K562 (cell line): ENCODE results near the gene FOXL3.

Experiments
- CTCF ChIP-seq, 3 experiments: IDR thresholded peaks in 2 of 3; conservative IDR thresholded peaks in 1 of 3; 2 replicates each; pipeline ENCODE4 v1.5.1; 2011 to 2012; ENCODE audit warnings: low read length in 3 of 3, mild to moderate bottlenecking in 3 of 3, control low read depth in 2 of 3, improper control_type of control experiment in 1 of 3, inconsistent platforms in 1 of 3, low read depth in 1 of 3, mixed read lengths in 1 of 3, moderate library complexity in 1 of 3; ENCODE audit not compliant: insufficient read depth in 2 of 3
- ESRRA ChIP-seq: fragments of 450-650 bp; IDR thresholded peaks from 2 replicates; pipeline ENCODE4 v1.6.1; 2014; ENCODE audit warnings: low read depth, mild to moderate bottlenecking, moderate library complexity, borderline replicate concordance

- TF ChIP-seq CTCF (IDR thresholded peaks at IDR 0.05 in 2 of 3, conservative IDR thresholded peaks at IDR 0.05 in 1 of 3; ENCODE audit: insufficient read depth in 2 of 3, low read depth in 1 of 3, low read length in 3 of 3) (no peak), ESRRA (no peak)
Measured at GRCh38 chr7:289756-290553, at the start of gene FOXL3.
